HG03139 (cell line): ENCODE measurements around the gene APEX1.
A peak's percentile ranks its signal among the peaks of the same experiment; 100 is the strongest.
"Not testable (repeated sequence)": the region's sequence is repeated elsewhere in the genome, so short reads cannot be mapped to it uniquely, and the experiment has no call there.

Experiments used
- ATAC-seq: cut with Tn5 transposase; IDR thresholded peaks from one replicate; pipeline ENCODE4 v1.9.1; 2021; ENCODE audit not compliant: unreplicated experiment

APEX1 gene

DNA sequence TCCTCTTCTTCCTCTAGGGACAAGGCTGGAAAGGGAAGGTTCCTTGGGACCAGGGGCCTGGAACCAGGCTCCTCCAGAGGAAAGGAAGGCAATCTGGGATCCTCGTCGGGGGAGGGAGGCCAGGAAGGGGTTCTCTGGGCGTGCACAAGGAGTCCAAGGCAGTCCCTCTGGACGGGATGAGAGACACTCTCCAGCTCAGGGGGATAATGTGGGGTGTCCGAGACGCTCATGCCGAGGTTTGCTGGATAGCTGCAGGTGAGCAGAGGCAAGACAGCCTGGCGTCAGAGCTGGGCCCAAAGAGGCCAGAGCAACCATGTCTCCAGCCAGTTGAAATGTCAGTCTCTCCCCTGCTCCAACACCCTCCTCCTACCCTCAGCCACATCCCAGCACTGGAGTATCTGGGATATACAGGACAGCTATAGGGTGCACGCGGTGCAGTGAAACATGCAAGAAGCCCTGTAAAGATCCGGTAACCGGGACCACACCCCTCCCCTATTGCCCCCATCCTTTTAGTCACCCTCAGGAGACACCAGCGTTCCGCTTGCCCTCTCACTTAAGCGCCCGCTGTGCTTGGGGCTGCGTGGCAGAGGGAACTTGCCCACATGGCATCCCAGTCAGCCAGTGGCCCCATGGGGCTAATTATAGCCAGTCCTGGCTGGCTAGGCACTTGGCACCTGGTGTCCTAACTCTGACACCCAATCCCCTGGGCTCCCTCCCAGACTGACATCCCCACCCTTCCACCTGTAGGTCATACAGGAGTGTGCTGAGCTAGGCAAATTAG lies 19.3 kb upstream of the APEX1 start, which contains the start of gene KLHL33:
Gene KLHL33, minus strand, starts transcription at position 585 of the 781 bp plus-strand sequence. Its CDS starts 355 bp downstream, at position 230.
- ATAC-seq = no peak

DNA sequence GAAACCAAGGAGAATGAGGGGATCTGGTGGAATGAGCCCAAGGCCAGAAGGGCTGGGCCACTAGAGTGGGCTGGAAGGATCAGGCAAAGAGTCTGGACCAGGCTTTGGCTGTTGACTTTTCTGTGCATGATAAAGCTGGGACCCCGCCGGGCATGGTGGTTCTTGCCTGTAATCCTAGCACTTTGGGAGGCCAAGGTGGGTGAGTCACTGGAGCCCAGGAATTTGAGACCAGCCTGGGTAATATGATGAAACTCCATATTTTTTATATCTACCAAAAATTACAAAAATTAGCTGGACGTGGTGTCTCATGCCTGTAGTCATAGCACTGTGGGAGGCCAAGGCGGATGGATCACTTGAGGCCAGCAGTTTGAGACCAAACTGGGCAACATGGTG lies 18.7 kb upstream of the APEX1 start:
- no peak for ATAC-seq

DNA sequence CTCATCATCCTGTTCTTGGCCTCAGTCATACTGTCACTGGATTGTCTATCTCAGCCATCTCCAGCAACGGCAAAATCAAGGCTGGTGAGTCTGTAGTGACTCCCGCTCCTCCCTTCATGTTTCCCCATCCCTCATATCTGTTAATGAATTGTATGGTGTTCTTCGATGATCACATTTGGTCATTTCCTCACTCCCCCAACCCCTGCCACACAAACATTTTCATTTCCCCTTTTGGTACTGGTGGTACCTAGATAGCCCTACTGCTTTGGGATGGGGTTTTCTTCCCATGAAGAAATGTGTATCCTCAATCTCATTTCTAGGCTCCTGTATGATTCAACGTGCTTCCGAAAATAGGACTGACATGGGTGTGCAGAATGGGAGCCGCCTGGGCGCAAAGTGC lies 16.4 kb upstream of the APEX1 start:
- ATAC-seq = no peak

DNA sequence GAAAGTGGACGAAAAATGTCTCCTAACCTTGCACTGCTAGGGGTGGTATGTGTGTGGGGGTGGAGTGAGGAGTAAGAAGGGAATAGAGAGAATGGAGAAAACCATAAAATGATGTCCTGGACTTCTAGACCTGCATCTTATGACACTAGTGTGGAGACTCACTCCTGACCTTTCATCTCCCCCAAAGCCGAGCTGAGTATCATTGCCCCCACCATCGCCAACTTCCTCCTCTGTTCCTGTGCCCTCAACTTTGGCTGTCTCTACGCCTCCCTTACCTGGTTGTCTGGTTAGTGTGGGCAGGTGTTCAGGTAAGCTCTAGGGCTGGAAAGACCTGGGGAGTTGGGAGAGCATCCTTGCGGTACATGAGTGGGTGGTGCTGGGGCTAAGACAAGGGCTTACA lies 14.6 kb upstream of the APEX1 start:
- ATAC-seq = no peak

DNA sequence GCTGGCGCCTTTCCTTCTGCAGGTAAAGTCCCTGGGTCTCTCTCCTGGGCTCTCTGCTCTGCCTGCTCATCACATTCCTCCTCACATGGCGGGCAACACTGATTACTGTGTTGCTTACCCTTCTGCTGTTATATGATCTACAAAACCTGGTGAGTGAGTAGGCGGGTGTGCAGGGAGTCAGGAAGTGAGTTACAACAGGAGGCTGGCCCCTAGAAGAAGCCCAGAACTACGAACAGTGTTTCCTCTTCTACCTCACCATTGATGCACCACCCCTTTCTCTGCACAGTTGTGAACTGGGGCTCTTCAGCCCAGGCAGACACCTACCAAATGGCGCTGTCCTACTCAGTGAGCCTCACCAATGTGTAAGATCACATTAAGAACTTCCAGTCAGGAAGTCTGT lies 14.1 kb upstream of the APEX1 start:
- peak; percentile 76 for ATAC-seq

DNA sequence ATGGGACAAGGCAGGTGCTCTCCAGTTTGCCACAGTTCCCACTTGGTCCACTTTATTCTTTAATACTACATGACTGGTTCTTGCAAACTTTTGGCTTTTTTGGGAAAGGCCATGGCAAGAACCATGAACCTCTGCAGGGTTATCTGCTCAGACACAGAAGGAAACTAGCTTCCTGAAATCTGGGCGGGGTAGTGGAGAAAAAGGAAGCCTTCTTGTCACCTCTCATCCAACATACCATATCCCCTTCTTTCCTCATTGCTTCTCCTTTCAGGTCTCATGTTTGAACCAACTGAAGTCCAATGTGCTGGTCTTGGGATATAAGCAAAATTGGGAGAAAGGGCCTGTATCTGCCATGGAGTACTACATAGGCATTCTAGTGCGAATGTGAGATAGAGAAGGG lies 13.6 kb upstream of the APEX1 start:
- ATAC-seq = no peak

DNA sequence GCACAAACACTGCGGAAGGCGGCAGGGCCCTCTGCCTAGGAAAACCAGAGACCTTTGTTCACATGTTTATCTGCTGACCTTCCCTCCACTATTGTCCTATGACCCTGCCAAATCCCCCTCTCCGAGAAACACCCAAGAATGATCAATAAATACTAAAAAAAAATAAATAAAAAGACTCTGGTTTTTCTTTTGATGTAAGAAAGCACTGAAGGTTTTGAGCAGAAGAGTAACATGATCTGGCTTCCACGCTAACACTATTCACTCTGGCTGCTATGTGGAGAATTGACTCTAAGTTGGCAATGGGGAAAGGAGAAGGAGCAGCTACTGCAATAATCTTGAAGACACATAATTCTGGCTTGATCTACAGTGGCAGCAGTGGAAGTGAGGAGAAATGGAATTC lies 11.4 kb upstream of the APEX1 start:
- ATAC-seq = not testable (repeated sequence)

DNA sequence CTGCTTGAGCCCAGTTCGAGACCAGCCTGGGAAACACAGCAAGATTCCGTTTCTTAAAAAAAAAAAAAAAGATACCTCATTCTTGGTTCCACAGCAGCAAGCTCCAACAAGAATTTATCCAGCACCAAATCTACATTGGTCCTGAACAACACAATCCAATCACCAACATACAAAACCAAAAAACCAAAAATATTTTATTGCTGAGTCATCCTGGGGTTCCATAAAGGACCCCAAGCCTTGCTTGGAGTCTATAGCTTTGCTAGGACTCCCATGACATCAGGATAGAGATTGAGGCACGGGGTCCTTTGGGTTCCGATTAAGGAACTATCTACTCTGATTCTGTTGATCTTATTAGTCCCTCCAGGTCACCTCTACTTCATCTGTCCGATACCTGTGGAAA lies 8.1 kb upstream of the APEX1 start:
- ATAC-seq = no peak

DNA sequence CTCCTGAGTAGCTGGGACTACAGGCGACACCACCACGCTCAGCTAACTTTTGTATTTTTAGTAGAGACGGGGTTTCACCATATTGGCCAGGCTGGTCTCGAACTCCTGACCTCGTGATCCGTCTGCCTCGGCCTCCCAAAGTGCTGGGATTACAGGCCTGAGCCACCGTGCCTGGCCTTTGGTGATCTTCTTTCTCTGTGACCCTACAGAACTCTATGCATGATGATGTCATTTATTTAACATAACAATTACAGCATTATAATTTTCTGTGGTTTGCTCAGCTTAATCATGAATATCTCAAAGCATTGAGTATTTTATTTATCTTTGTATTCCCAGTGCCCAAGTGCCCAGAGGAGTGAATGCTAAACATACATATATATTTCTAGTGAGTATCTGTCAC lies 2.2 kb upstream of the APEX1 start:
- not testable (repeated sequence) for ATAC-seq

DNA sequence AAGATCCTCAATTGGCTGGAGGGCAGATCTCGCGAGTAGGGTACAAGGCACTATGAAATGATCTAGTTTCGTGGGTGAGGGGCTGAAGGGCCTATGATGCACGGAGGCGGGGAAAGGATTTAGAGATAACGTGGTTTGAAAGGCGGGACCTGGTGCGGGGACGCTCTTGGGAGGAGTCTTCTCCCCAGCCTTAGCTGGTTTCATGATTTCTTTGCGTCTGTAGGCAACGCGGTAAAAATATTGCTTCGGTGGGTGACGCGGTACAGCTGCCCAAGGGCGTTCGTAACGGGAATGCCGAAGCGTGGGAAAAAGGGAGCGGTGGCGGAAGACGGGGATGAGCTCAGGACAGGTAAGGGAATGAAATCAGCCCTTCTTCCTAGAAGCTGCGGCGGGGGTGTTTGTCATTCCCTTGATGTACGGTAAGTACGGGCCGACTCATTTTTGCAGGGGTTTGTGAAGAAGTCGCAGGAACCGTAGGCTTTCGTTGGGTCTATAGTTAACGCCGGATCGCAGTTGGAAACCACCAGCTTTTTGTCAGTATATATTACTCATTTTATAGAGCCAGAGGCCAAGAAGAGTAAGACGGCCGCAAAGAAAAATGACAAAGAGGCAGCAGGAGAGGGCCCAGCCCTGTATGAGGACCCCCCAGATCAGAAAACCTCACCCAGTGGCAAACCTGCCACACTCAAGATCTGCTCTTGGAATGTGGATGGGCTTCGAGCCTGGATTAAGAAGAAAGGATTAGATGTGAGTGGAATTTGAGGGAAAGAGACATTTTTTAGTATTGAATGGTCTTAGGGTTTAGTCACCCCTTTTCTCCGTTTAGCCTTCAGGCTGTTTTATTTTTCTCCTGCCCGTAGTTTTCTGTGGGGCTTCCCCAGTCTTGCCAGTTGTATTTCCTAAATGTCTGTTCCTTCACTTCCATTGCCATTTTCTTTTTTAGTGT lies 602 bp downstream of the APEX1 start:
- ATAC-seq = peak; percentile 34

DNA sequence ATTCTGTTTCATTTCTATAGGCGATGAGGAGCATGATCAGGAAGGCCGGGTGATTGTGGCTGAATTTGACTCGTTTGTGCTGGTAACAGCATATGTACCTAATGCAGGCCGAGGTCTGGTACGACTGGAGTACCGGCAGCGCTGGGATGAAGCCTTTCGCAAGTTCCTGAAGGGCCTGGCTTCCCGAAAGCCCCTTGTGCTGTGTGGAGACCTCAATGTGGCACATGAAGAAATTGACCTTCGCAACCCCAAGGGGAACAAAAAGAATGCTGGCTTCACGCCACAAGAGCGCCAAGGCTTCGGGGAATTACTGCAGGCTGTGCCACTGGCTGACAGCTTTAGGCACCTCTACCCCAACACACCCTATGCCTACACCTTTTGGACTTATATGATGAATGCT lies 1.9 kb downstream of the APEX1 start:
- no peak for ATAC-seq

DNA sequence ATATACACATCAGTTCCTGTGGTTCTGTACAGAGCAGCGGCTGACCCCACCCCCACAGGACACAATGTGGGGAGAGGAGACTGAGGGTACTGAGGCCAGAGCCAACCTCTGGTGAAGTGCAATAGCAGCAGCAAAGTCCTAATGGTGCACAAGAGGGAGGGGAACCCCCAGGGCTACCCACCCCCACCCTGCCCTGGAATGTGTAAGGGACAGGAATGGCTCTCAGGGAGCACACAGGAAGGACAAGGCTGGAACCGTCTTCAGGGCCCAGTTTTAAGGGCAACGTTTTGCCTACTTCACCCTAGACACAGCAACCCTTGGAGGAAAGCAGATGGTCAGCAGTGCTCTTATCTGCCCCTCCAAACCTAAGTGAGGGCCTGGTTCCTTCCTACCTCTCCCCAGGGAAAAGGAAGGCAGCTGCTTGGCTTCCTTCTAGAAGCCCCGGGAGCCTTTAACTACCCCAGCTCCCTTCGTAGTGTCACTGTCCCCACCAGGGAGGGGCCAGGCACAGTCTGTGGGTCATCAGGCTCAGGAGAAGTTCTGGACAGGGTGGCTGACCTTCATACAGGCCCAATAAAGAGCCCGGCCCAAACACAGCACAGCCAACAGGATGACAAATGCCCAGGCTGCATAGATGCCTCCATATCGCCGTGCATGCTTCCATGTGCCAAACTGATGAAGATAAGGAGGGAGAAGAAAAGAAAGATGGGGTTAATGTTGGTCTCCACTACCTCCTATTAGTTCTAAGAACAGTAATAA lies 3.2 kb downstream of the APEX1 start:
- ATAC-seq = no peak

DNA sequence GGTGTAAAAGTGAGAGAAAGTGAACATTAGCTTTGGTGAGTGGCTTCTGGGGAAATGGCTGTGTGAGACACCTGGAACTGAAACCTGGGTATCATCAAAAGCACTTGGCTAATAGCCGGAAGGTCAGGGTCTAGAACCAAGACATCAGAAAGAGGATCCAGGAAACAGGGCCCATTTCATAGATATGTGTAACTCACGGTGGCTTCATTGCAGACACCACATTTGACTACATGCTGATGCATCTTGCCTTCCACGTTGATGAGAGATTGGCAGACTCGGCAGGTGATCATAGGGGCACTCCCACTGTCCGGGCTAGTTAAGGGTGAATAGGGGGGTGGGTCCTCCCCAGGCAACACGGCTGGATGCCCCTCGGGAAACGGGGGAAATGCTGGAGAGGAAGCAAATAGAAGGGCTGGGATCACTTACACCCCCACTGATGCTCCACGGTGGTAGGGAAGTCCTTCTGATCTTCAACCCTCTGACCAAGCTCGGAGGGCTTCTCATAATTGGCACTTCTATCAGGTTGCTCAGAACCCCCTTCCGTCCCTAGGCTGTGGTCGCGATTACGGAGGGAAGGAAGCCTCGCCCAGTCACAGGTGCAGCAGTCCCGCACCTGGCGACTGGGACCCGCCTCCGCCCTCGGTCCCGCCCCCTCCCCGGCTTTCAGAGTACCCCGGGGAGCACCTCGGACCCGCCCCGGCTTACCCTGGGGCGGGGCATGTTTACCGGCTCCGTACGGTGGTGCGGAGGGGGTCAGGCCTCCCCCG lies 5.6 kb downstream of the APEX1 start:
- ATAC-seq = peak; percentile 7

DNA sequence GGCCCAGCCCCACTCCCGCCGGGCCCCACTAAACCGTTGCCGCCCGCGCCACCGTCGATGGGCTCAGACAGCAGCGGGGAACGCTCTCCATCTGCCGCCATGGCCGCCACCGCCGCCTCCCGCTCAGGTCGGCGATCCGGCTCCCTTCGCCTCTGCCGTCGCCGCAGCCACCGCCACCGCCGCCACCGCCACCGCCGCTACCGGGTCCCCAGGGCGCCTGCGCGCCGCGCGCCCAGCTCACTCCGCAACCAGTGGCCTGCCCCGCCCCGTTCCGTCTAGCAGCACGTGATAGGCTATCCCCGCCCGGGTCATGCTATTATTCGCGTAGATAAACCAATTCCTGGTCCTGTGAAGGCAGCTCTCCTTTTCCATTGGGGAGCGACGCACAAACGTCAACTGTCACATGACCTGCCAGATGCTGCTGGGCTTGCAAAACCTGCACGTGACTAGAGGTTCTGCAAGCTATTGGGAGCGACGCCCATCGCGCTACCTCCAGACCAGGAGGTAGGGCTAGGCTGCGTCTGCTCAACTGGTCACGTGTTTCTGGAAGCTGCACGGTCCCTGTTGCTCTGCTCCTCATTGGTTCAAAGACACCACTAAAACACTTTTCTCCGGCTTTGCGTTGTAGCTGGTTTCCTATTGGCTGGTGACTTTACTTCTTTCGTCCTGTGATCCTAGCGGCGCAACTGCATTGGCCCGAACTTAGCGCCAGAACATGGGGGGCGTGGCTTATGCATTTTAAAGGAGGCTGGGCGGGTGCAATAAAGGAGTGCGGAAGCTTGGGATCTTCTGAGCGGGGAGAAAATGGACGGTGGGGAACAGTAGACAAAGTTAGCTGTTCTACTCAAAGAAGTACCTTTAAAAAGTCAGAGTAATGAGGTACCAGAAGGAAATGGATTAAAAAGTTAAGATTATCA lies 6.5 kb downstream of the APEX1 start, which contains the start of gene PIP4P1:
Gene PIP4P1, minus strand, starts transcription at position 210 of the 917 bp plus-strand sequence. Its CDS starts 109 bp downstream, at position 101.
- ATAC-seq = peak; percentile 87

DNA sequence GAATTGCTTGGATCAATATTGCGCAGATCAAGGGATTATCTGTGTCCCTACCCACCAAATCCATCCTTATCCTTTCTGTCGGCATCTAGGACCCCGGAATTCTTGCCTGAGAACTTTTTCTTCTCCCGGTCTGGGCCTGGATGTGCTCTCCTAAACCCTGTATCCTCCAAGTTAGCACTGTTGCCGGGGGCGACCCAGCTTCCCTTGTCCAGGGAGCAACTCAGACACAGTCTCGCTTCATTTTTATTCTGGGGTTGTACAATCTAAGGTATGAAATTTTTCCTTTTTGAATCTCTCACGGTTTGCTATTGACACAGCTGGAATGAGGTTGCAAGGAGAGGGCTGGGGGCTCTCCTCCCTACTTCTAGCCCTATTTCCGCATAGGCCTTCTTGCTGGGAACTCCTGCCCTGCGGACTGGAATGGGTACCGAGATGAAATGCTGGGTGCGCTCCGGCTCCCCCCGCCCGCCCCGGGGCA lies 13.8 kb downstream of the APEX1 start:
- ATAC-seq = no peak

DNA sequence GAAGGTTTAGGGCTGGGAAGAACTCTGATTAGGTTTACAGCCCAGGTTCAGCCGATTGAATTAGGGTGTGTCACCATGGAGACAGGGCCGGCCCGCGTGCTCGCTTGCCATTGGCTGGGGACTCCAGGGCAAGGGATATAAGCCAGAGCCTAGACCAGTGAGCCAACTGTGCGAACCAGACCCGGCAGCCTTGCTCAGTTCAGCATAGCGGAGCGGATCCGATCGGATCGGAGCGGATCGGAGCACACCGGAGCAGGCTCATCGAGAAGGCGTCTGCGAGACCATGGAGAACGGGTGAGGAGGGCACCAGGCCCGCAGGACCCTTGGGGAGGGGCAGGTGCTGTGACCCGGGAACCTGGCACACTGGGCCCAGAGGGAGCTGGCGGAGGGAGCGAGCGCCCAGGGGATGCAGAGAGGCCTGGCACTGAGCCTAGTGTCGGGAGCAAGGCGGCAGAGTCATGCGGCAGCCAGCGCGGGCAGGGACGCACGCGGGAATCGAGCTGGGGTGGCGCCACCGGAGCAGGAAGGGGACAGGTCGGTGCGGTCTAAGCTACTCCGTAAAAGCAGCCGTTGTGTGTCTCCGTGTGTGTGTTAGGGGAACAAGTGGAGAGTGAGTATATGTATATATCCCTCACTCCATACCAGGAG lies 14.3 kb downstream of the APEX1 start, which contains the start of gene PNP:
Gene PNP, plus strand, starts transcription at position 165 of the 648 bp plus-strand sequence. Its CDS starts 119 bp downstream, at position 284.
- ATAC-seq = peak; percentile 91

DNA sequence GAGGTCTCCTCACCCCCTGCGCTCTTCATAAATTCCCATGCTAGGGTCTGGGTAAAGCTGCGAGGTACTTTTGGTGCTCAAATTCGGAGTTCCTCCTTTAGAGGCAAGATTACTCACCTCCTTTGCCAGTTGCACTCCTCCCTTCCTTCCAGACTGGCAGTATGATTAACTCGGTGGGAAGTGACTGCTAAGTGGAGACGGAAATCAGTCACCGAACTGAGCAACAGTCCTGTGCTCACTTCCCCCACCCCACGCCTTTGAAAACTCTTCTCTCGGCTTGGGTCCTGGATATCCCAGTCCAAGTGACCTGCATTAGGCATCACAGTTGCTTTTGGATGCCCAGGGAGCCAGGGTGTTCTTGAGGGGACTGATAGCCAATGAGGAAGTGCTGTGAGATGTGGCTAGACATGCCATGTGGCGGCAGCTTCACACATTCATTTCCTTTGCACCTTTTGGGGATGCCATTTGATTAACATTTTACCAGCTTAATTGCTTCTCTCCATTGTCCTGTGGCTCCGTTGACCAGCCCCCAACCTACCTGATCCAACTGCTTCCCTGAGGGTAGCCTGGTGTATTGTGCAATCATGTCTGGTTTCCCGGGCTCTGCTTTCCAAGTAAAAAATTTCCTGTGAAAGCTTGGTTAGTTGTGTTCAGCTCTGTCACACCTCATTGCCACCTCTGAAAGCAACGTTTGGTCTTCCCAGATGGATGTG lies 15.0 kb downstream of the APEX1 start:
- ATAC-seq = peak; percentile 24

DNA sequence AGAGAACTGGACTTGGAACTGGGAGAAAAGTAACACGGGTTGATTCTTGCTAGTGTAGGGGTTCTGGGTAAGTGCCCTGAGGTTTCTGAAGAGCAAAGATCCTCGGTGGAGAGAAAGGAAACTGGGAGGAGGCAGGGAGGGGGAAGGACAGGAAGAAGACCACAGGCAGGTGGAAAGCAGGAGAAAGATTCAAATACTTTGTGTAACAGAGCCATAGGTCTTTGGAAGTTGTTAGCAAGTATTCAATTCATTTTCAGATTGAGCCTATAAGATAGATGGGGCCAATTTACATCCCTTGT lies 15.5 kb downstream of the APEX1 start:
- ATAC-seq = no peak
